ENCODE results near the gene SAMD11. TPM values are rescaled to one million over a fixed set of nuclear protein-coding genes. Genes with fewer than 3 reads are reported as not detected.

SAMD11 gene
- total and polyA plus RNA-seq, 2 of the 8 experiments (the other 6 are each of a cell fraction or from before 2014, with no cell fraction given) = 0.18 to 0.30 TPM

DNA sequence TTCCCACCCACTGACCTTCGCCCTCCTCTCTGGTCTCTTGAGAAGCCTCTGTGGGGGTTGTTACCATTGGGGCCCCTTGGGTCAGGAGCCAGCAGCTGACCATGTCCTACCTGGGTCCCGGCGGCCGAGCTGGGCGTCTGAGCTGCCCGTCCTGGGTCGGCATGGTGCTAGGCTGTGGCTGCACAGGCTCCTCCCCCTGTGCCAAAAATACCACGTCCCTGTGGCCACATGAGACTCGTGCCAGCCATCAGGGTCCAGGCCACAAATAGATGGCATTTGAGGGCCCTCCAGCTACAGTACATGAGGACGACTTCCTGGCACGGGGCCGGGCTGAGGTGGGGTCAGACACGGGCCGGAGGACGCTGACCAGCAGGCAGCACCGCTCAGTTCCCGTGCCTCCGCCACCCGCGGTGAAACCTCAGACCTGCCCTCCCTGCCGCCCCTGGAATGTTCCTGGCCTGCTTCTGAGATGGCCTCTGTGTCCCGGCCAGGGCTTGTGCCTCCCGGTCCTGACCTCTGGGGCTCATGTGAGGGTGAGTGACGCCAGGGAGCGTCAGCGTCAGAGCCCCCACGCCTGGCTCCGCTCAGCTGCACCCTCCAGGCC lies 58.3 kb downstream of the SAMD11 start, which contains the start of gene PERM1:
TSS of gene PERM1 (minus strand) at position 139 of the 604 bp plus-strand sequence. CDS start 1,064 bp downstream, outside the sequence.
- Histone ChIP-seq H2BK20ac (ENCODE audit: low read length) (no peak within 1 kb of the TSS), H3K36me3 (ENCODE audit: control insufficient read depth in 2 of 4, insufficient read depth in 4 of 4, low read length in 3 of 4) (no peaks in the 10 kb centered on the region), H2AFZ (ENCODE audit: low read length) (no peak within 1 kb of the TSS), H3K27ac (ENCODE audit: low read depth, low read length) (no peak within 1 kb of the TSS), H2BK5ac (ENCODE audit: low read depth, low read length) (no peak within 1 kb of the TSS), H3K9ac (replicated peaks in 1 of 4; ENCODE audit: extremely low read depth in 1 of 4, low read depth in 3 of 4, low read length in 3 of 4) (no peak within 1 kb of the TSS), H3K18ac (ENCODE audit: extremely low read depth, low read length) (no peak within 1 kb of the TSS), H4K20me1 (replicated peaks in 1 of 2; ENCODE audit: control insufficient read depth in 1 of 2, insufficient read depth in 2 of 2, low read length in 2 of 2) (peaks cover 0 to 8% of the 10 kb centered on the region in 2 experiments), H2BK12ac (ENCODE audit: low read depth, low read length) (0 out of 2 replicates have a peak within 1 kb of the TSS, but pooled peaks have one; percentile 17), H3K4me3 (ENCODE audit: extremely low read depth in 1 of 4, insufficient read depth in 2 of 4, low read depth in 3 of 4, low read length in 4 of 4) (no peak within 1 kb of the TSS), H3K23ac (ENCODE audit: insufficient read length) (no peak within 1 kb of the TSS), H3K14ac (ENCODE audit: insufficient read length) (no peak within 1 kb of the TSS), H3K23me2 (ENCODE audit: low read depth, low read length) (no peaks in the 10 kb centered on the region; the same call in 1 of the 2 replicates), H2BK15ac (ENCODE audit: low read length) (no peak within 1 kb of the TSS), H2AK5ac (ENCODE audit: low read depth, low read length) (no peak within 1 kb of the TSS), H3K27me3 (replicated peaks in 1 of 4; ENCODE audit: control insufficient read depth in 3 of 4, extremely low read depth in 1 of 4, insufficient read depth in 3 of 4, low read length in 3 of 4) (peaks cover 0 to 25% (median 15%) of the 10 kb centered on the region in 4 experiments; a peak in 5 of 7 replicates), H3K9me3 (ENCODE audit: insufficient read depth in 2 of 2, low read depth in 1 of 2, low read length in 1 of 2) (no peaks in the 10 kb centered on the region), H3K79me1 (ENCODE audit: low read depth, low read length) (no peaks in the 10 kb centered on the region), H4K5ac (ENCODE audit: insufficient read length, low read depth, low read length) (no peak within 1 kb of the TSS), H3K56ac (replicated peaks; ENCODE audit: insufficient read length, low read depth, low read length) (no peak within 1 kb of the TSS), H3K79me2 (ENCODE audit: control insufficient read depth in 1 of 2, insufficient read depth in 2 of 2, low read length in 2 of 2) (no peaks in the 10 kb centered on the region), H4K8ac (ENCODE audit: extremely low read depth, insufficient read depth, low read length) (peak within 1 kb of the TSS; percentile 51), H3K4ac (replicated peaks; ENCODE audit: insufficient read length, low read depth, low read length) (no peak within 1 kb of the TSS), H2BK120ac (replicated peaks; ENCODE audit: low read depth, low read length) (no peak within 1 kb of the TSS), H4K91ac (replicated peaks; ENCODE audit: insufficient read length, low read length) (no peak within 1 kb of the TSS), H3K4me1 (replicated peaks in 1 of 4; ENCODE audit: control insufficient read depth in 3 of 4, insufficient read depth in 4 of 4, low read length in 3 of 4) (no peaks in the 10 kb centered on the region; a peak in 1 of 7 replicates), H3K4me2 (ENCODE audit: insufficient read depth in 1 of 2, low read depth in 2 of 2, low read length in 2 of 2) (no peak within 1 kb of the TSS)
- ChIA-PET POLR2A (ENCODE audit: partially characterized antibody) (interaction anchor here (1.0 to 2.4 kb wide), 7 partner anchors 12 to 75 kb away, joined by 3 to 9 read pairs (median 3); no protein-coding TSS in a partner anchor), CTCF (ENCODE audit: partially characterized antibody) (interaction anchor here (1.0 to 6.9 kb wide), 18 partner anchors 9 to 309 kb away, joined by 3 to 86 read pairs (median 14); partner anchors contain the start of genes HES4 and ISG15)
- 85% methylated on average over 28 of the region's 28 CpGs; no CpG with 5 or more reads in 1 of the 2 experiments for WGBS, 2 experiments (ENCODE audit: extremely low coverage in 1 of 2, insufficient coverage in 1 of 2, insufficient read length in 1 of 2, insufficient replicate concordance in 2 of 2, low coverage in 1 of 2, low lambda C conversion rate in 2 of 2, missing lambda C conversion rate in 1 of 2)
- TF ChIP-seq POLR2AphosphoS5 (IDR thresholded peaks at IDR 0.05; ENCODE audit: low read depth, low read length) (no peak), KDM5A (IDR thresholded peaks at IDR 0.05; ENCODE audit: low read length) (no peak)
- no peak for DNase-seq (ENCODE audit: low read depth in 1 of 2, low spot score in 2 of 2)
- FAIRE-seq = no peak
